ENCODE measurements around the gene TOB1.

DNA sequence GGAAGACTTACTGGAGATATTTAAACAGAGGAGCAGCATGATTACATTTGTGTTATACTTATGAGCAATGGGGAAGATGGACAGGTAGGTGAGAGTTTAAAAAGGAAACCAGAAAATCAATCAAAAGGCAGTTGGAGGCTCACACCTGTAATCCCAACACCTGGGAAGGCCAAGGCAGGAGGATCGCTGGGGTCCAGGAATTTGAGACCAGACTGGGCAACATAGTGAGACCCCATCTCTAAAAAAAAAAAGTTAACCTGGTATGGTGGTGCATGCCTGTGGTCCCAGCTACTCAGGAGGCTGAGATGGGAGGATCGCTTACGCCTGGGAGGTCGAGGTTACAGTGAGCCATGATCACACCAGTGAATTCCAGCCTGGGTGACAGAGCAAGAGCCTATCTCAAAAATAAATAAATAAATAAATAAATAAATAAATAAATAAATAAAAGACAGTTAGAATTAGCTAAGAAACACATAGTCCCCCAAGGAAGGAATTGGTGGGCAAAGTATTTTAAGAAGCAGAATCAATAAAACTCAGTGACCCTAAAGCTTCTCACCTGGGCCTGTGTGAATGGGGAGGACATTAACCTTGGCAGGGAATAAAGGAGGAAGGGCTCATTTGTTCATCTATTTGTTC lies 32.3 kb upstream of the TOB1 start:
- TF ChIP-seq, protein P1, sequence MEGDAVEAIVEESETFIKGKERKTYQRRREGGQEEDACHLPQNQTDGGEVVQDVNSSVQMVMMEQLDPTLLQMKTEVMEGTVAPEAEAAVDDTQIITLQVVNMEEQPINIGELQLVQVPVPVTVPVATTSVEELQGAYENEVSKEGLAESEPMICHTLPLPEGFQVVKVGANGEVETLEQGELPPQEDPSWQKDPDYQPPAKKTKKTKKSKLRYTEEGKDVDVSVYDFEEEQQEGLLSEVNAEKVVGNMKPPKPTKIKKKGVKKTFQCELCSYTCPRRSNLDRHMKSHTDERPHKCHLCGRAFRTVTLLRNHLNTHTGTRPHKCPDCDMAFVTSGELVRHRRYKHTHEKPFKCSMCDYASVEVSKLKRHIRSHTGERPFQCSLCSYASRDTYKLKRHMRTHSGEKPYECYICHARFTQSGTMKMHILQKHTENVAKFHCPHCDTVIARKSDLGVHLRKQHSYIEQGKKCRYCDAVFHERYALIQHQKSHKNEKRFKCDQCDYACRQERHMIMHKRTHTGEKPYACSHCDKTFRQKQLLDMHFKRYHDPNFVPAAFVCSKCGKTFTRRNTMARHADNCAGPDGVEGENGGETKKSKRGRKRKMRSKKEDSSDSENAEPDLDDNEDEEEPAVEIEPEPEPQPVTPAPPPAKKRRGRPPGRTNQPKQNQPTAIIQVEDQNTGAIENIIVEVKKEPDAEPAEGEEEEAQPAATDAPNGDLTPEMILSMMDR (conservative IDR thresholded peaks at IDR 0.05; ENCODE audit: low read length) = no peak
- TF ChIP-seq EZH2phosphoT487 (IDR thresholded peaks at IDR 0.05; ENCODE audit: borderline replicate concordance, low read depth, low read length) = no peak
